Measurements from ENCODE around the gene CRELD1. TPM values are rescaled to one million over a fixed set of nuclear protein-coding genes. Genes with fewer than 3 reads are reported as not detected.
A peak's percentile ranks its signal among the peaks of the same experiment; 100 is the strongest.

The CRELD1 gene
- total RNA-seq, 1 donor from 2014 or later: 16.9 TPM

- Mint-ChIP-seq H3K9me3 (no peaks in the 10 kb centered on the region), H3K27ac (ENCODE audit: unreplicated experiment) (no peak overlapping the region), H3K27me3 (ENCODE audit: low read depth) (peaks cover 4% of the 10 kb centered on the region), H3K36me3 (ENCODE audit: low read depth) (no peaks in the 10 kb centered on the region), H3K4me3 (peak overlapping the region; percentile 76), H3K4me1 (peaks cover 2% of the 10 kb centered on the region)
- TF ChIP-seq CTCF (conservative IDR thresholded peaks at IDR 0.05): no peak
- DNase-seq (ENCODE audit: low read depth, low spot score): no peak
Measured at GRCh38 chr3:9951126-9951525, 17.5 kb downstream of the CRELD1 start.

GRCh38 chr3:9951598-9951961 is 17.9 kb downstream of the CRELD1 start:
- no peak overlapping the region for H3K27ac Mint-ChIP-seq (ENCODE audit: unreplicated experiment)
- no peak for TF ChIP-seq CTCF (conservative IDR thresholded peaks at IDR 0.05)
- H3K4me3 Mint-ChIP-seq: peak overlapping the region; percentile 76
- peaks cover 4% of the 10 kb centered on the region for H3K27me3 Mint-ChIP-seq (ENCODE audit: low read depth)
- no peaks in the 10 kb centered on the region for H3K36me3 Mint-ChIP-seq (ENCODE audit: low read depth)
- DNase-seq (ENCODE audit: low read depth, low spot score): no peak
- no peaks in the 10 kb centered on the region for H3K9me3 Mint-ChIP-seq
- H3K4me1 Mint-ChIP-seq: no peaks in the 10 kb centered on the region

DNA sequence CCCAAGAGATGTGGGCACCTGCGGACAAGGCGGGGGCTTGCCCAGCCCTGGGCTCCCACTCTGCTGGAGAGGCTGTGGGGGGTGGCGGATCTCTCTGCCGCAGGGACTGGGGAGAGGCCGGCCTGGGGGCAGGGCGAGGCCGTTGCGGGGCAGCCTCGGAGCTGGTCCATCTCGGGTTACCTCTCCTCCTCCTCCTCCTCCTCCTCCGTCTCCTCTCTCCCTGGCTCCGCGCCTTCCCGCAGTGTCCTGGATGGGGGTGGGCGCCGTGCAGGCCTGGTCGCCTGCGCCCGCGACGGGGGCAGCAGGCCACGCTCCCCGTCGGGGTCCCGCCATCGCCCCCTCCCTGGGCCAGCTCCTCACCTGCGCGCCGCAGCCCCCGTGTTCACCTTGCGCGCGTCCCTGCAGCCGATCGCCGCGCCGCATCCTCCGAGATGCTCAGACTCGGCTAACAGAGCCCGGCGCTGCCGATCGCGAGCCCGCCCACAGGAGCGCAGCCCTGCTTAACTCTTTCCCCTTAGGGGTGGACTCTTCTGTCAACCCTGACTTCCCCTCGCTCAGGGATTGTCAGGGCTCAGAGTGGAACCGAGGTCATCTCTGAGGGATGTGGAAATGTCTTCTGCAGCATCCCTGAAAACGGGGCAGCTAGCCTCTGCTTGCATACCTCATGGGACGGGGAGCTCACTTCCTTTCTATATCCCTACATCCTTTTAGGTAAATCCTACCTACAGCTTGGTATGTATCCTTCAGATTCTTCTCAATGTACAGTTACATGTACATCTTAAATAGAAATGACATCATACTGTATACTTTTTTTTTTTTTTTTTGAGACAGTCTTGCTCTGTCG is 18.6 kb downstream of the CRELD1 start, which contains the start of gene PRRT3:
Gene PRRT3 (minus strand): TSS at position 447 of the 844 bp plus-strand sequence. CDS start 2,293 bp downstream, outside the sequence.
- no peaks in the 10 kb centered on the region for H3K9me3 Mint-ChIP-seq
- no peaks in the 10 kb centered on the region for H3K4me1 Mint-ChIP-seq
- TF ChIP-seq CTCF (conservative IDR thresholded peaks at IDR 0.05): no peak
- peak; percentile 42 for DNase-seq (ENCODE audit: low read depth, low spot score)
- no peaks in the 10 kb centered on the region for H3K36me3 Mint-ChIP-seq (ENCODE audit: low read depth)
- no peak within 1 kb of the TSS for H3K27ac Mint-ChIP-seq (ENCODE audit: unreplicated experiment)
- peak within 1 kb of the TSS; percentile 84 for H3K4me3 Mint-ChIP-seq
- peaks cover 4% of the 10 kb centered on the region for H3K27me3 Mint-ChIP-seq (ENCODE audit: low read depth)

GRCh38 chr3:9955067-9955502 is 21.5 kb downstream of the CRELD1 start:
- no peaks in the 10 kb centered on the region for H3K36me3 Mint-ChIP-seq (ENCODE audit: low read depth)
- H3K4me3 Mint-ChIP-seq: no peak overlapping the region
- no peaks in the 10 kb centered on the region for H3K9me3 Mint-ChIP-seq
- TF ChIP-seq CTCF (conservative IDR thresholded peaks at IDR 0.05): no peak
- H3K27ac Mint-ChIP-seq (ENCODE audit: unreplicated experiment): no peak overlapping the region
- no peaks in the 10 kb centered on the region for H3K4me1 Mint-ChIP-seq
- no peaks in the 10 kb centered on the region for H3K27me3 Mint-ChIP-seq (ENCODE audit: low read depth)
- no peak for DNase-seq (ENCODE audit: low read depth, low spot score)

DNA sequence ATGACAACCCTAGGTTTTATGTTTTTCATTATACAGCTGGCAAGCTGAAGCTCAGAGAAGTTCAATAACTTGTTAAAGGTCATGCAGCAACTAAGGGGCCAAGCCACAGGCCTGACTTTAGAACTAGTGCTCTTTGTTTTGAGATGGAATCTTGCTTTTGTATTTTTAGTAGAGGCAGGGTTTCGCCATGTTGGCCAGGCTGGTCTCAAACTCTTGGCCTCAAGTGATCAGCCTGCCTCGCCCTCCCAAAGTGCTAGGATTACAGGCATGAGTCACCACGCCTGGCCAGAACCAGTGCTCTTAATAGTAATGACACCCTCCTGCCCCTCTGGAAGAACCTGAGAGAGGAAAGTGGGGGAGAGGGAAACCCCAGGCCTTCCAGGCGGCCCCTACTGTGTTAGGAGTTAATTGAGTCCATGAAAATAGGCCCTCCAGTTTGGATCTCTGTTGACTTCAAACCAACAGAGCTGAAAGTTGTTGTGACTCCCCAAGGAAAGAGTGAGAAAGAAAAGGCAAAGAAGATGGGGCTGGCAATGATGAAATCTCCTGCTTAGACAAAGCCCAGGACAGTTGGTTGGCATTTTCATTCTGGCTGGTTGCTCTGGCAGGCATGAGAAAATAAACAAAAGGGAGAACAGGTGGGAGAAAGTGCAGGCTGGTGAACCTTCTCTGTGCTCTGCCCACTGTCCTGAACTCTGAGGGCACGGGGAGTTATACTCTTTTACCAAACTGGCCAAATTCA is 22.1 kb downstream of the CRELD1 start:
- H3K9me3 Mint-ChIP-seq: no peaks in the 10 kb centered on the region
- no peaks in the 10 kb centered on the region for H3K4me1 Mint-ChIP-seq
- H3K36me3 Mint-ChIP-seq (ENCODE audit: low read depth): no peaks in the 10 kb centered on the region
- no peak overlapping the region for H3K27ac Mint-ChIP-seq (ENCODE audit: unreplicated experiment)
- TF ChIP-seq CTCF (conservative IDR thresholded peaks at IDR 0.05): no peak
- peak overlapping the region; percentile 23 for H3K4me3 Mint-ChIP-seq
- H3K27me3 Mint-ChIP-seq (ENCODE audit: low read depth): no peaks in the 10 kb centered on the region
- no peak for DNase-seq (ENCODE audit: low read depth, low spot score)

Data from neural crest cell (in vitro differentiated cells).